Astrocyte (in vitro differentiated cells and primary cell): ENCODE measurements around the gene TCF3. TPM values are rescaled to one million over a fixed set of nuclear protein-coding genes. Genes with fewer than 3 reads are reported as not detected.

Experiments
- DNase-seq: peaks from one replicate; pipeline ENCODE4 v3.0.0-alpha.2; 2010; ENCODE audit warnings: low read depth
- FAIRE-seq: peaks from 2 replicates; lab custom pipeline; 2011; peaks lifted over from hg19 to GRCh38; lab: Jason Lieb, UNC
- H2AFZ ChIP-seq: 2 replicates; pipeline ENCODE4 v1.6.0; 2012; ENCODE audit warnings: low read depth, low read length, inconsistent platforms
- H3K27ac ChIP-seq: 2 replicates; pipeline ENCODE4 v1.5.1; 2011; ENCODE audit warnings: low read depth, low read length, inconsistent platforms
- H3K27me3 ChIP-seq: 2 replicates; pipeline ENCODE4 v1.6.0; 2011; ENCODE audit warnings: low read length, inconsistent platforms; ENCODE audit not compliant: insufficient read depth
- H3K36me3 ChIP-seq: 2 replicates; pipeline ENCODE4 v1.5.1; 2011; ENCODE audit warnings: low read length, inconsistent platforms; ENCODE audit not compliant: insufficient read depth
- H3K4me1 ChIP-seq: 2 replicates; pipeline ENCODE4 v1.5.1; 2011; ENCODE audit warnings: low read length, inconsistent platforms; ENCODE audit not compliant: insufficient read depth
- H3K4me2 ChIP-seq: 2 replicates; pipeline ENCODE4 v1.6.0; 2012; ENCODE audit warnings: low read length, inconsistent platforms
- H3K4me3 ChIP-seq: 2 replicates; pipeline ENCODE4 v1.5.1; 2011; ENCODE audit warnings: low read depth, mild to moderate bottlenecking, low read length, inconsistent platforms; ENCODE audit not compliant: insufficient read depth
- H3K79me2 ChIP-seq: 2 replicates; pipeline ENCODE4 v1.6.0; 2012; ENCODE audit warnings: mild to moderate bottlenecking, low read length, inconsistent platforms; ENCODE audit not compliant: insufficient read depth
- H3K9ac ChIP-seq: 2 replicates; pipeline ENCODE4 v1.6.0; 2012; ENCODE audit warnings: mild to moderate bottlenecking, low read length, inconsistent platforms
- H3K9me3 ChIP-seq: 2 replicates; pipeline ENCODE4 v1.5.1; 2012; ENCODE audit warnings: low read depth, mild to moderate bottlenecking, low read length, inconsistent platforms; ENCODE audit not compliant: insufficient read depth
- H4K20me1 ChIP-seq: 2 replicates; pipeline ENCODE4 v1.6.0; 2012; ENCODE audit warnings: low read length, inconsistent platforms; ENCODE audit not compliant: insufficient read depth
- H3K27ac Mint-ChIP-seq: one replicate; pipeline ENCODE4 v1.8.0; 2021; ENCODE audit warnings: mild to moderate bottlenecking, mixed read lengths; ENCODE audit not compliant: unreplicated experiment
- H3K27me3 Mint-ChIP-seq: one replicate; pipeline ENCODE4 v1.8.0; 2021; ENCODE audit warnings: low read depth, mixed read lengths; ENCODE audit not compliant: unreplicated experiment
- H3K36me3 Mint-ChIP-seq: one replicate; pipeline ENCODE4 v1.8.0; 2021; ENCODE audit warnings: low read depth, mixed read lengths; ENCODE audit not compliant: unreplicated experiment
- H3K4me1 Mint-ChIP-seq: one replicate; pipeline ENCODE4 v1.8.0; 2021; ENCODE audit warnings: low read depth, mixed read lengths; ENCODE audit not compliant: unreplicated experiment
- H3K4me3 Mint-ChIP-seq: one replicate; pipeline ENCODE4 v1.8.0; 2021; ENCODE audit warnings: mild to moderate bottlenecking, moderate library complexity, mixed read lengths; ENCODE audit not compliant: unreplicated experiment
- H3K9me3 Mint-ChIP-seq: one replicate; pipeline ENCODE4 v1.8.0; 2021; ENCODE audit warnings: mild to moderate bottlenecking, mixed read lengths; ENCODE audit not compliant: unreplicated experiment
- CTCF ChIP-seq: IDR thresholded peaks from 2 replicates; pipeline ENCODE4 v1.5.1; 2011; ENCODE audit warnings: low read depth, mild to moderate bottlenecking, inconsistent platforms, low read length, moderate library complexity; ENCODE audit not compliant: insufficient read depth
- EZH2 ChIP-seq: IDR thresholded peaks from 2 replicates; pipeline ENCODE4 v1.6.1; 2012; ENCODE audit warnings: mild to moderate bottlenecking, low read length, inconsistent platforms; ENCODE audit not compliant: insufficient read depth
- total RNA-seq: library from RNA; stranded (reverse); gene quantifications from 2 replicates; pipeline ENCODE4 v1.2.1, GENCODE V29; 2021

Gene TCF3
- total RNA-seq, 1 donor from 2014 or later = 173 TPM

GRCh38 chr19:1657746-1658145 is 5.3 kb upstream of the TCF3 start:
- Histone ChIP-seq H3K4me2 (no peak overlapping the region), H3K9ac (no peak overlapping the region), H3K79me2 (no peaks in the 10 kb centered on the region), H2AFZ (no peak overlapping the region), H4K20me1 (no peaks in the 10 kb centered on the region), H3K9me3 (no peaks in the 10 kb centered on the region), H3K27me3 (no peaks in the 10 kb centered on the region), H3K4me1 (peaks cover 3% of the 10 kb centered on the region), H3K27ac (no peak overlapping the region), H3K4me3 (no peak overlapping the region), H3K36me3 (no peaks in the 10 kb centered on the region)
- FAIRE-seq (no peak), DNase-seq (no peak)
- H3K4me3 Mint-ChIP-seq = no peak overlapping the region
- H3K27ac Mint-ChIP-seq = no peak overlapping the region
- H3K4me1 Mint-ChIP-seq = no peaks in the 10 kb centered on the region
- H3K27me3 Mint-ChIP-seq = peaks cover 17% of the 10 kb centered on the region
- TF ChIP-seq EZH2 = no peak
- TF ChIP-seq CTCF = no peak
- H3K9me3 Mint-ChIP-seq = peaks cover 3% of the 10 kb centered on the region
- peaks cover 1% of the 10 kb centered on the region for H3K36me3 Mint-ChIP-seq

GRCh38 chr19:1656988-1657536 is 4.6 kb upstream of the TCF3 start:
- no peak overlapping the region for H2AFZ ChIP-seq
- no peak for DNase-seq
- H3K9me3 ChIP-seq = no peaks in the 10 kb centered on the region
- Mint-ChIP-seq H3K27ac (no peak overlapping the region), H3K9me3 (peaks cover 3% of the 10 kb centered on the region), H3K4me3 (no peak overlapping the region), H3K27me3 (peaks cover 17% of the 10 kb centered on the region), H3K36me3 (peaks cover under 1% of the 10 kb centered on the region), H3K4me1 (no peaks in the 10 kb centered on the region)
- H3K36me3 ChIP-seq = no peaks in the 10 kb centered on the region
- no peak overlapping the region for H3K4me3 ChIP-seq
- no peak overlapping the region for H3K4me2 ChIP-seq
- FAIRE-seq = no peak
- H3K27me3 ChIP-seq = no peaks in the 10 kb centered on the region
- H3K27ac ChIP-seq = no peak overlapping the region
- H4K20me1 ChIP-seq = no peaks in the 10 kb centered on the region
- no peak for TF ChIP-seq EZH2
- no peak for TF ChIP-seq CTCF
- peaks cover 3% of the 10 kb centered on the region for H3K4me1 ChIP-seq
- H3K9ac ChIP-seq = no peak overlapping the region
- H3K79me2 ChIP-seq = no peaks in the 10 kb centered on the region

GRCh38 chr19:1655987-1656608 is 3.7 kb upstream of the TCF3 start:
- TF ChIP-seq CTCF = no peak
- TF ChIP-seq EZH2 = no peak

More at GRCh38 chr19:1655987-1656608, 3.7 kb upstream of the TCF3 start:
- Mint-ChIP-seq H3K27me3 (peaks cover 15% of the 10 kb centered on the region), H3K9me3 (peaks cover 3% of the 10 kb centered on the region), H3K4me1 (no peaks in the 10 kb centered on the region), H3K36me3 (no peaks in the 10 kb centered on the region), H3K27ac (no peak overlapping the region), H3K4me3 (no peak overlapping the region)
- no peak for FAIRE-seq
- DNase-seq = no peak
- Histone ChIP-seq H3K79me2 (peaks cover 8% of the 10 kb centered on the region), H3K4me3 (no peak overlapping the region), H3K36me3 (no peaks in the 10 kb centered on the region), H2AFZ (no peak overlapping the region), H3K9me3 (no peaks in the 10 kb centered on the region), H4K20me1 (peaks cover 3% of the 10 kb centered on the region), H3K4me2 (no peak overlapping the region), H3K27me3 (no peaks in the 10 kb centered on the region), H3K27ac (no peak overlapping the region), H3K9ac (no peak overlapping the region), H3K4me1 (peaks cover 3% of the 10 kb centered on the region)
